Right lobe of liver (tissue), 6 donors: Measurements from ENCODE around the gene TMCC3. TPM values are rescaled to one million over a fixed set of nuclear protein-coding genes. Genes with fewer than 3 reads are reported as not detected.

Experiments
- ATAC-seq, 4 donors: fragments of 200-7000 bp; cut with Tn5 transposase; one replicate each; pipeline ENCODE4 v1.9.1; 2020; ENCODE audit warnings: mild to moderate bottlenecking in 4 of 4, moderate library complexity in 4 of 4
- DNase-seq, 3 donors: peaks; one replicate each; pipeline ENCODE4 v3.0.0-alpha.2; 2020
- H3K27ac ChIP-seq, 3 donors: fragments of 200-600 bp; one replicate each; pipeline ENCODE4 v1.8.0; 2022
- H3K27me3 ChIP-seq, 2 donors: fragments of 200-600 bp; one replicate each; pipeline ENCODE4 v1.8.0; 2022
- H3K36me3 ChIP-seq, 4 donors: fragments of 200-600 bp; sonication (generic) in 1 of 4; one replicate each; pipeline versions ENCODE4 v1.5.1 to v1.8.0; 2017 to 2022; ENCODE audit warnings: control low read depth in 1 of 4
- H3K4me1 ChIP-seq, 4 donors: fragments of 200-600 bp; sonication (generic) in 1 of 4; one replicate each; pipeline versions ENCODE4 v1.5.1 to v1.8.0; 2017 to 2022; ENCODE audit warnings: control low read depth in 1 of 4
- H3K4me3 ChIP-seq, 3 donors: fragments of 200-600 bp; one replicate each; pipeline ENCODE4 v1.8.0; 2022
- H3K9me3 ChIP-seq, 4 donors: fragments of 200-600 bp; sonication (generic) in 1 of 4; one replicate each; pipeline versions ENCODE4 v1.5.1 to v1.8.0; 2017 to 2022; ENCODE audit warnings: control low read depth in 1 of 4
- POLR2A ChIP-seq: fragments of 450-650 bp; IDR thresholded peaks from one replicate; pipeline ENCODE4 v1.6.1; 2017; ENCODE audit warnings: antibody characterized with exemption, mild to moderate bottlenecking
- WGBS: methylation state at CpG from one replicate; pipeline ENCODE4 v1.1.6; 2018; ENCODE audit warnings: low coverage, low lambda C conversion rate; ENCODE audit not compliant: insufficient coverage; ENCODE audit errors: missing lambda C conversion rate; 5-methylcytosine and 5-hydroxymethylcytosine counted together
- intact Hi-C, 2 donors: fragments of 100-400 bp; cut with DNase I; formaldehyde crosslinking; loops; one replicate each; pipeline versions ENCODE4 v1.11.2 to v1.14.1; 2022
- total RNA-seq, 6 experiments: library from RNA; depleted of rRNA in 2 of 6; stranded (reverse); fragments of >200 nt in 2 of 6; fragmentation: NEBNext Ultra II Directional in 3 of 6; extraction: Animal tissue kit (Norgen Biotek cat#: 25700) in 3 of 6; gene quantifications; one replicate each; pipeline versions ENCODE4 v1.1.0 to v1.2.4, GENCODE V29; 2016 to 2023
- TF ChIP-seq, protein P1 (sequence below), 4 donors: fragments of 200-600 bp in 3 of 4; fragments of 450-650 bp in 1 of 4; IDR thresholded peaks; one replicate each; pipeline versions ENCODE4 v1.5.1 to v1.8.0; 2016 to 2022; ENCODE audit warnings: antibody characterized with exemption in 4 of 4, mild to moderate bottlenecking in 2 of 4
- donor health status: DM: no; HTN: yes; CAD: no.
- donor health status: DM: no; HTN: no; CAD: no.
- donor health status: DM: no; HTN: no; CAD: no.
- donor health status: DM: no; HTN: yes; CAD: no.
- donor health status: DM: no; HTN: yes; CAD: no.

Gene TMCC3
- total RNA-seq, 6 experiments from 2014 or later: 2.1 to 6.2 (median 3.2) TPM

DNA sequence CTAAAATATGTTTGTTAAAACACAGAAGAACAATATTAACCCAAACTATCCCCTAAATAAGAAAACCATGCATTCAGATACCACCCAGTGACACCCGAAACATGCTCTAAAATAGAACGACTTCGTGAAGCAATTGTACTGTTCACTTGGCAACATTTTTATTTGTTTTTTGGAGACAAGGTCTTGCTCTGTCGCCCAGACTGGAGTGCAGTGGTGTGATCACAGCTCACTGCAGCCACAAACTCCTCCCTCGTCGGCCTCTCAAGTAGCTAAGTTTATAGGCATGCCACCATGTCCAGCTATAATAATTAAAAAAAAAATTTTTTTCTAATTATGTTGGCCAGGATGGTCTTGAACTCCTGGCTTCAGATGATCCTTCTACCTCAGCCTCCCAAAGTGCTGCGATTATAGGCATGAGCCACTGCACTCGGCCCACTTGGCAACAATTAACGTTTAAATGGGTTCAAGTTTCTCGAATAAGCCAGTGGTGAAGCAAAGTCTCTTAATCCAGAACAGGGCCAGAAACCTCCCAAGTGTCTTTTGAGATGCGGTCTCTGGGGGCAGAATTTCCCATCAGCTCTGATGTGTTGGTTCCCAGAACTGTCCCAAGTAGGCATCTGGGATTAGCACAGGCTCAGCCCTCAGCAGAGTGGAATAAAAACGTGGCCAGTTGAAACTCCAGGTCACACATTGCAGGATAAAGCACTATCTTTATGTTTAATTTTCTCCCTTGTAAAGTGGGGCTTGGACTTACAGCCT is 74.5 kb downstream of the TMCC3 start:
- Histone ChIP-seq H3K36me3 (no peaks in the 10 kb centered on the region), H3K27me3 (no peaks in the 10 kb centered on the region), H3K4me1 (peaks cover 0 to 10% (median 3%) of the 10 kb centered on the region in 4 donors), H3K27ac (no peak overlapping the region), H3K4me3 (no peak overlapping the region), H3K9me3 (no peaks in the 10 kb centered on the region)
- DNase-seq: peak in 1 of 3 donors; percentile 55
- TF ChIP-seq, protein P1, sequence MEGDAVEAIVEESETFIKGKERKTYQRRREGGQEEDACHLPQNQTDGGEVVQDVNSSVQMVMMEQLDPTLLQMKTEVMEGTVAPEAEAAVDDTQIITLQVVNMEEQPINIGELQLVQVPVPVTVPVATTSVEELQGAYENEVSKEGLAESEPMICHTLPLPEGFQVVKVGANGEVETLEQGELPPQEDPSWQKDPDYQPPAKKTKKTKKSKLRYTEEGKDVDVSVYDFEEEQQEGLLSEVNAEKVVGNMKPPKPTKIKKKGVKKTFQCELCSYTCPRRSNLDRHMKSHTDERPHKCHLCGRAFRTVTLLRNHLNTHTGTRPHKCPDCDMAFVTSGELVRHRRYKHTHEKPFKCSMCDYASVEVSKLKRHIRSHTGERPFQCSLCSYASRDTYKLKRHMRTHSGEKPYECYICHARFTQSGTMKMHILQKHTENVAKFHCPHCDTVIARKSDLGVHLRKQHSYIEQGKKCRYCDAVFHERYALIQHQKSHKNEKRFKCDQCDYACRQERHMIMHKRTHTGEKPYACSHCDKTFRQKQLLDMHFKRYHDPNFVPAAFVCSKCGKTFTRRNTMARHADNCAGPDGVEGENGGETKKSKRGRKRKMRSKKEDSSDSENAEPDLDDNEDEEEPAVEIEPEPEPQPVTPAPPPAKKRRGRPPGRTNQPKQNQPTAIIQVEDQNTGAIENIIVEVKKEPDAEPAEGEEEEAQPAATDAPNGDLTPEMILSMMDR (IDR thresholded peaks at IDR 0.05): no peak
- no peak for TF ChIP-seq POLR2A
- intact Hi-C loops: no loop called here
- ATAC-seq: peak in 3 of 4 donors; percentile 35 to 53 (median 50)
- 51% methylated on average over 11 of the region's 12 CpGs for WGBS

DNA sequence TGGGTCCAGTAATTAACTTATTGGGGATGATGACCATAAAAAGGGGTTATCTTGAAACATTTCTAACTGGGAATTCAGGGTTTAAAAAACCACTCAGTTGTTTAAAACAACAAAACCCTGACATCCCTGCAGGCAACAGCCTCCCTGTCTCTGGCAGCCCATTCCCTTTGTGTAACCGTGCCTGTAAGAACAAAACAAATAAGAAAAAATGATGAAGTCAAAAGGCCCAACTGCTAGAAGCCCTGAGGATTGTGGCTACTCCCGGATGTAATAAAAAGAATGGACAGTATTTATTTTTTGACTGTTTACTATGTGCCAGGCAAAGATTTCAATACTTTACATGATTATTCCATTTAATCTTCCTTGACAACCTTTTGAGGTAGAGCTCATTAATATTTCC is 75.3 kb downstream of the TMCC3 start:
- 92% methylated on average over 2 of the region's 2 CpGs for WGBS
- no peak overlapping the region for H3K27ac ChIP-seq
- intact Hi-C loops: no loop called here

DNA sequence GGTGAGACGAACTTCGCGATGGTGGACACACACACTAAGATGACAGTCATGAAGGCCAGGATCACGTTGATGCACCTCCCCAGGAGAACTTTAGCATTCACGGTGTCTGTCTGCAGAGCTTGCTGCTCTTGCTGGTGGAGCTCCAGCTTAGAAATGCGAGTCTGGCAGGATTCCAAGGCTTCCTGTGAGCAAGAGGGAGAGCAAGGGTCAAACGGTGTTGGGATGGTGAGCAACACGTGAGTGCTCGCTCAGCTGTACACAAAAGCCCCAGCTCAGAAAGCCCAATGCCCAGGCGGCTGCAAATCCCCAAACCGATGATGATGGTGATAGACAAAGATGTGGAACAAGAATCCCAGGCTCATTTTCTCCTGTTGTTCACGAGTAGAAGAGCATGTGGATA is 78.8 kb downstream of the TMCC3 start:
- Histone ChIP-seq H3K27me3 (no peaks in the 10 kb centered on the region), H3K27ac (no peak overlapping the region), H3K9me3 (no peaks in the 10 kb centered on the region), H3K4me1 (peaks cover 0 to 10% (median 3%) of the 10 kb centered on the region in 4 donors), H3K36me3 (no peaks in the 10 kb centered on the region), H3K4me3 (no peak overlapping the region)
- intact Hi-C loops: no loop called here
- DNase-seq (peak; percentile 86 to 97 (median 91)), ATAC-seq (peak; percentile 95 to 98 (median 96))
- TF ChIP-seq POLR2A: no peak
- TF ChIP-seq, protein P1 (IDR thresholded peaks at IDR 0.05): no peak
- 20% methylated on average over 9 of the region's 12 CpGs for WGBS

More for the DNA sequence above, 75.3 kb downstream of the TMCC3 start:
- ATAC-seq (no peak), DNase-seq (no peak)
- Histone ChIP-seq H3K4me1 (peaks cover 0 to 10% (median 3%) of the 10 kb centered on the region in 4 donors), H3K9me3 (no peaks in the 10 kb centered on the region), H3K36me3 (no peaks in the 10 kb centered on the region), H3K27me3 (no peaks in the 10 kb centered on the region), H3K4me3 (no peak overlapping the region)
- no peak for TF ChIP-seq POLR2A
- TF ChIP-seq, protein P1 (IDR thresholded peaks at IDR 0.05): no peak

DNA sequence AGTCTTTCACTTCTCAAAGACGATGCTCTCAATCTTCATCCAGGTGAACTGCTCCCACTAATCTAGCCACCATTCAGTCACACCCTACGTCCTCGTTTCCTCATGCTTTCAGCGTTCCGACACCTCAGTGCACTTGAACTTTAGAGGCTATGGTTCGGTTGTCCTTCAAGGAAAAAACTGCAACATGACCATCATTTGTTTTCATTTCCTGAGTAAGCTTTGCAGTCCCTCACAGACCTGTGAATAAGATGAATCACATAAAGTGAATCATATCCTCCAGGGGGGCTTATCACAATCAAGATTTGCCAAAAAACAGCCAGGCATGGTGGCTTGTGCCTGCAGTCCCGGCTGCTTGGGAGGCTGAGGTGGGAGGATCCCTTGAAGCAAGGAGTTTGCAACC is 80.2 kb downstream of the TMCC3 start:
- ATAC-seq (no peak), DNase-seq (no peak)
- intact Hi-C loops: no loop called here
- WGBS: 72% methylated on average over 7 of the region's 7 CpGs
- H3K4me3 ChIP-seq: no peak overlapping the region
- H3K36me3 ChIP-seq: no peaks in the 10 kb centered on the region
- peaks cover 0 to 10% (median 3%) of the 10 kb centered on the region in 4 donors for H3K4me1 ChIP-seq
- no peaks in the 10 kb centered on the region for H3K9me3 ChIP-seq
- H3K27ac ChIP-seq: no peak overlapping the region
- H3K27me3 ChIP-seq: no peaks in the 10 kb centered on the region
- no peak for TF ChIP-seq POLR2A
- TF ChIP-seq, protein P1 (IDR thresholded peaks at IDR 0.05): no peak
